CD14-positive monocyte (primary cell): ENCODE measurements around the gene WDR38. TPM values are rescaled to one million over a fixed set of nuclear protein-coding genes. Genes with fewer than 3 reads are reported as not detected.

Source experiments
- DNase-seq, 3 donors: peaks; one replicate each; pipeline ENCODE4 v3.0.0-alpha.2; 2011 to 2022
- H2AFZ ChIP-seq: 2 replicates; pipeline ENCODE4 v1.6.0; 2012; ENCODE audit warnings: mild to moderate bottlenecking, low read depth, low read length, inconsistent platforms; ENCODE audit not compliant: insufficient read depth, poor library complexity, severe bottlenecking
- H3K27ac ChIP-seq, 2 donors: 1 replicate in 1 of 2; 2 replicates in 1 of 2; pipeline ENCODE4 v1.5.1; 2012 to 2013; ENCODE audit warnings: low read length in 2 of 2, control low read depth in 1 of 2, inconsistent platforms in 1 of 2, low read depth in 1 of 2, mild to moderate bottlenecking in 1 of 2
- H3K27me3 ChIP-seq, 2 donors: one replicate each; pipeline versions ENCODE4 v1.6.0 to v1.6.1; 2011 to 2013; ENCODE audit warnings: low read length in 2 of 2; ENCODE audit not compliant: control insufficient read depth in 2 of 2, insufficient read depth in 2 of 2
- H3K36me3 ChIP-seq, 2 donors: replicated peaks in 1 of 2; 1 replicate in 1 of 2; 2 replicates in 1 of 2; pipeline versions ENCODE4 v1.5.1 to v1.6.1; 2012 to 2013; ENCODE audit warnings: low read length in 2 of 2, control low read depth in 1 of 2, inconsistent platforms in 1 of 2, mild to moderate bottlenecking in 1 of 2; ENCODE audit not compliant: insufficient read depth in 2 of 2, control insufficient read depth in 1 of 2
- H3K4me1 ChIP-seq, 2 donors: 1 replicate in 1 of 2; 2 replicates in 1 of 2; pipeline versions ENCODE4 v1.5.1 to v1.6.1; 2012 to 2013; ENCODE audit warnings: low read length in 2 of 2, control low read depth in 1 of 2, inconsistent platforms in 1 of 2, mild to moderate bottlenecking in 1 of 2, moderate library complexity in 1 of 2; ENCODE audit not compliant: insufficient read depth in 2 of 2, control insufficient read depth in 1 of 2
- H3K4me2 ChIP-seq: replicated peaks from 2 replicates; pipeline ENCODE3; 2012; ENCODE audit warnings: low read length, moderate library complexity, mild to moderate bottlenecking; ENCODE audit not compliant: poor library complexity, severe bottlenecking; ENCODE audit errors: extremely low read depth
- H3K4me3 ChIP-seq, 3 experiments: fragments of 200-600 bp in 1 of 3; sonication (generic) in 1 of 3; replicated peaks in 1 of 3; 1 replicate in 2 of 3; 2 replicates in 1 of 3; pipeline ENCODE4 v1.5.1; 2011 to 2013; ENCODE audit warnings: low read length in 3 of 3, mild to moderate bottlenecking in 3 of 3, control low read depth in 2 of 3, low read depth in 2 of 3, inconsistent platforms in 1 of 3, moderate library complexity in 1 of 3
- H3K79me2 ChIP-seq: 2 replicates; pipeline ENCODE4 v1.6.0; 2012; ENCODE audit warnings: mild to moderate bottlenecking, control low read depth, inconsistent platforms, low read length, moderate library complexity; ENCODE audit not compliant: insufficient read depth
- H3K9ac ChIP-seq: 2 replicates; pipeline ENCODE4 v1.6.0; 2017; ENCODE audit warnings: low read length, mild to moderate bottlenecking; ENCODE audit not compliant: insufficient read depth, poor library complexity, severe bottlenecking
- H3K9me3 ChIP-seq, 2 donors: replicated peaks in 1 of 2; 1 replicate in 1 of 2; 2 replicates in 1 of 2; pipeline versions ENCODE4 v1.5.1 to v1.6.1; 2012 to 2013; ENCODE audit warnings: low read length in 2 of 2, control low read depth in 1 of 2; ENCODE audit not compliant: control insufficient read depth in 1 of 2, insufficient read depth in 1 of 2
- H4K20me1 ChIP-seq: 2 replicates; pipeline ENCODE4 v1.6.0; 2012; ENCODE audit warnings: mild to moderate bottlenecking, low read length, control low read depth, moderate library complexity; ENCODE audit not compliant: insufficient read depth
- H3K27ac Mint-ChIP-seq, 7 donors: one replicate each; pipeline ENCODE4 v1.8.0; 2020; ENCODE audit warnings: mild to moderate bottlenecking in 7 of 7, mixed read lengths in 7 of 7, moderate library complexity in 6 of 7, inconsistent platforms in 2 of 7
- H3K27me3 Mint-ChIP-seq, 3 donors: one replicate each; pipeline ENCODE4 v1.8.0; 2021 to 2022; ENCODE audit warnings: low read depth in 3 of 3, mild to moderate bottlenecking in 3 of 3, mixed read lengths in 3 of 3, moderate library complexity in 3 of 3, inconsistent platforms in 1 of 3
- H3K36me3 Mint-ChIP-seq, 2 donors: one replicate each; pipeline ENCODE4 v1.8.0; 2020; ENCODE audit warnings: mixed read lengths in 2 of 2, inconsistent platforms in 1 of 2, mild to moderate bottlenecking in 1 of 2
- H3K4me1 Mint-ChIP-seq: one replicate; pipeline ENCODE4 v1.8.0; 2020; ENCODE audit warnings: mild to moderate bottlenecking, mixed read lengths
- H3K4me3 Mint-ChIP-seq, 2 donors: one replicate each; pipeline ENCODE4 v1.8.0; 2020; ENCODE audit warnings: mild to moderate bottlenecking in 2 of 2, mixed read lengths in 2 of 2, moderate library complexity in 1 of 2
- H3K9me3 Mint-ChIP-seq, 7 donors: one replicate each; pipeline ENCODE4 v1.8.0; 2020 to 2022; ENCODE audit warnings: mixed read lengths in 7 of 7, mild to moderate bottlenecking in 6 of 7, moderate library complexity in 6 of 7, inconsistent platforms in 2 of 7
- CTCF ChIP-seq: fragments of 200-600 bp; IDR thresholded peaks from one replicate; pipeline ENCODE4 v1.8.0; 2022; ENCODE audit warnings: antibody characterized with exemption, mild to moderate bottlenecking
- WGBS: methylation state at CpG from one replicate; pipeline ENCODE4 v1.1.5; 2013; ENCODE audit warnings: missing lambda C conversion rate; ENCODE audit not compliant: insufficient coverage; 5-methylcytosine and 5-hydroxymethylcytosine counted together
- intact Hi-C, 2 donors: fragments of 100-400 bp; cut with micrococcal nuclease; formaldehyde crosslinking; loops; one replicate each; pipeline versions ENCODE4 v1.15.0 to v1.15.1; 2023
- polyA plus RNA-seq, 3 donors: library from polyadenylated mRNA; depleted of rRNA in 1 of 3; unstranded in 2 of 3; stranded (reverse) in 1 of 3; fragments of 300-500 nt in 2 of 3; fragments of >200 nt in 1 of 3; fragmentation: Illumina TruSeq in 2 of 3; gene quantifications; 1 replicate in 2 of 3; 2 replicates in 1 of 3; pipeline ENCODE4 v1.2.3, GENCODE V29; 2012 to 2021

WDR38 gene
- polyA plus RNA-seq, 3 donors: not detected

- H3K79me2 ChIP-seq: no peaks in the 10 kb centered on the region
- peaks cover 6 to 13% (median 6%) of the 10 kb centered on the region in 3 donors for H3K27me3 Mint-ChIP-seq
- no peaks in the 10 kb centered on the region for H3K27me3 ChIP-seq
- peak overlapping the region; percentile 44 for H3K9ac ChIP-seq
- H3K4me2 ChIP-seq: peak overlapping the region; percentile 90
- 82% methylated on average over 10 of the region's 13 CpGs for WGBS
- peaks cover 8% of the 10 kb centered on the region for H3K4me1 Mint-ChIP-seq
- H3K27ac Mint-ChIP-seq: peak overlapping the region in 2 of 7 donors; percentile 13 to 42
- H3K4me3 ChIP-seq: peak overlapping the region in 1 of 3 experiments; percentile 73
- peaks cover 7 to 13% of the 10 kb centered on the region in 2 donors for H3K4me1 ChIP-seq
- no peak for TF ChIP-seq CTCF
- no peaks in the 10 kb centered on the region for H3K9me3 ChIP-seq
- H3K27ac ChIP-seq: no peak overlapping the region
- peaks cover 0 to 2% (median 0%) of the 10 kb centered on the region in 7 donors for H3K9me3 Mint-ChIP-seq
- peaks cover 14% of the 10 kb centered on the region for H4K20me1 ChIP-seq
- H3K36me3 Mint-ChIP-seq: peaks cover 4 to 7% of the 10 kb centered on the region in 2 donors
- intact Hi-C loops: loop anchor here (2.0 to 5.0 kb wide), 3 partner anchors 79 to 235 kb away; no protein-coding TSS in a partner anchor
- peak overlapping the region in 1 of 2 donors; percentile 89 for H3K4me3 Mint-ChIP-seq
- H2AFZ ChIP-seq: peak overlapping the region; percentile 85
- no peak for DNase-seq
- peaks cover 6 to 7% of the 10 kb centered on the region in 2 donors for H3K36me3 ChIP-seq
Measured at GRCh38 chr9:124852121-124852828, 985 bp upstream of the WDR38 start.

GRCh38 chr9:124853605-124854143, 414 bp downstream of the WDR38 start:
- DNase-seq: peak in 1 of 3 donors; percentile 6
- 78% methylated on average over 7 of the region's 11 CpGs for whole genome bisulfite sequencing
- peak overlapping the region; percentile 47 to 89 for H3K4me3 Mint-ChIP-seq

More at GRCh38 chr9:124853605-124854143, 414 bp downstream of the WDR38 start:
- Mint-ChIP-seq H3K27me3 (peaks cover 6 to 13% (median 6%) of the 10 kb centered on the region in 3 donors), H3K36me3 (peaks cover 18 to 21% of the 10 kb centered on the region in 2 donors), H3K4me1 (peaks cover 8% of the 10 kb centered on the region), H3K27ac (peak overlapping the region in 1 of 7 donors; percentile 30), H3K9me3 (no peaks in the 10 kb centered on the region)
- Histone ChIP-seq H4K20me1 (peaks cover 28% of the 10 kb centered on the region), H3K79me2 (peaks cover 3% of the 10 kb centered on the region), H3K4me1 (peaks cover 7 to 13% of the 10 kb centered on the region in 2 donors), H3K9me3 (no peaks in the 10 kb centered on the region), H3K36me3 (peaks cover 20 to 21% of the 10 kb centered on the region in 2 donors), H3K4me2 (peak overlapping the region; percentile 90), H3K4me3 (peak overlapping the region in 1 of 3 experiments; percentile 73), H3K9ac (peak overlapping the region; percentile 44), H3K27me3 (no peaks in the 10 kb centered on the region), H2AFZ (peak overlapping the region; percentile 85), H3K27ac (no peak overlapping the region)
- TF ChIP-seq CTCF: no peak
- intact Hi-C loops: loop anchor here (1.0 to 5.0 kb wide), 5 partner anchors 79 to 236 kb away; no protein-coding TSS in a partner anchor
